ENCODE data around the gene SDC3.
"Not testable (repeated sequence)": the region's sequence is repeated elsewhere in the genome, so short reads cannot be mapped to it uniquely, and the experiment has no call there.

SDC3 gene, protein sequence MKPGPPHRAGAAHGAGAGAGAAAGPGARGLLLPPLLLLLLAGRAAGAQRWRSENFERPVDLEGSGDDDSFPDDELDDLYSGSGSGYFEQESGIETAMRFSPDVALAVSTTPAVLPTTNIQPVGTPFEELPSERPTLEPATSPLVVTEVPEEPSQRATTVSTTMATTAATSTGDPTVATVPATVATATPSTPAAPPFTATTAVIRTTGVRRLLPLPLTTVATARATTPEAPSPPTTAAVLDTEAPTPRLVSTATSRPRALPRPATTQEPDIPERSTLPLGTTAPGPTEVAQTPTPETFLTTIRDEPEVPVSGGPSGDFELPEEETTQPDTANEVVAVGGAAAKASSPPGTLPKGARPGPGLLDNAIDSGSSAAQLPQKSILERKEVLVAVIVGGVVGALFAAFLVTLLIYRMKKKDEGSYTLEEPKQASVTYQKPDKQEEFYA

GRCh38 chr1:30908696-30909364, at the start of gene SDC3:
TSS of gene SDC3 (minus strand) at chr1:30908758. CDS start at chr1:30908586, 172 bp downstream.
- H3K27me3 ChIP-seq (ENCODE audit: control insufficient read depth, insufficient read depth, low read length) = peaks cover 9% of the 10 kb centered on the region
- H3K4me3 ChIP-seq (ENCODE audit: low read length) = peak within 1 kb of the TSS; percentile 14
- H3K36me3 ChIP-seq (ENCODE audit: control insufficient read depth, insufficient read depth, low read length) = no peaks in the 10 kb centered on the region
- H3K4me1 ChIP-seq (ENCODE audit: control insufficient read depth, insufficient read depth, low read length) = peaks cover 27% of the 10 kb centered on the region
- H3K9ac ChIP-seq (ENCODE audit: low read length) = peak within 1 kb of the TSS; percentile 69
- no peaks in the 10 kb centered on the region for H3K9me3 ChIP-seq (ENCODE audit: control insufficient read depth, low read length)

DNA sequence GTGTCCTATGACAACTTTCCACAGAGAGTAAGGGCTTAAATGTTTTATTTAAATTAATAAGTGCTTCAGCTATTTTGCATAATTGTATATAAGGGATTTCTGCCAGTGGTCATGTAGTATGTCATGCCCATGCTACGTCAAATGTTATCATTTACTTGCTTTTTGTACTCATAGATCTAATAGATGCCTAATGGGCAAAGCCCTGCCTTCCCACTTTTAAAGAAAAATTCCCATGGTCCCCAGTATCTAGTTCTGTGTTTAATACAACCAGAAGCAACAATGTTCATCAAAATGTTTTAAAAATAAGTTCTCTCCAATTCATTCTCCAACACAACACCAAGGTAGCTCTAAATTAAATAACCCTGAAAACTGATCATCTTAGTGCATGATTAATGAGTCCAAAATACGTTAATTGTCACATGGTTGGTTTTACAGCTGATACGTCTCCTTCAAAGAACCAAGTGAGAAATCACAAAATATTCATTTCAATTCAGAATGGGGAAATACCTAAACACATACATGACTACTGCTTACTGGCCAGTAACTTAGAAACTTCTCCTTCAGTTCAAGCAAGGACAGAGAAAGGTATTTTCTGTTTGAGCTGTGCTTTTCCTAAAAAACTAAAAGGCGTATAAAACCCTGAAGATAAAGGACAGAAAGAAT, 49.1 kb upstream of the SDC3 start:
- H3K9ac ChIP-seq (ENCODE audit: low read length) = no peak overlapping the region
- H3K9me3 ChIP-seq (ENCODE audit: control insufficient read depth, low read length) = no peaks in the 10 kb centered on the region
- peaks cover 5% of the 10 kb centered on the region for H3K36me3 ChIP-seq (ENCODE audit: control insufficient read depth, insufficient read depth, low read length)
- no peaks in the 10 kb centered on the region for H3K27me3 ChIP-seq (ENCODE audit: control insufficient read depth, insufficient read depth, low read length)
- H3K4me3 ChIP-seq (ENCODE audit: low read length) = no peak overlapping the region
- H3K4me1 ChIP-seq (ENCODE audit: control insufficient read depth, insufficient read depth, low read length) = no peaks in the 10 kb centered on the region

GRCh38 chr1:30955448-30956015, 47.0 kb upstream of the SDC3 start:
- peaks cover 13% of the 10 kb centered on the region for H3K36me3 ChIP-seq (ENCODE audit: control insufficient read depth, insufficient read depth, low read length)
- H3K9ac ChIP-seq (ENCODE audit: low read length) = no peak overlapping the region
- no peaks in the 10 kb centered on the region for H3K9me3 ChIP-seq (ENCODE audit: control insufficient read depth, low read length)
- H3K27me3 ChIP-seq (ENCODE audit: control insufficient read depth, insufficient read depth, low read length) = no peaks in the 10 kb centered on the region
- H3K4me1 ChIP-seq (ENCODE audit: control insufficient read depth, insufficient read depth, low read length) = no peaks in the 10 kb centered on the region
- H3K4me3 ChIP-seq (ENCODE audit: low read length) = no peak overlapping the region

GRCh38 chr1:30953685-30954084, 45.1 kb upstream of the SDC3 start:
- Histone ChIP-seq H3K4me3 (ENCODE audit: low read length) (no peak overlapping the region), H3K27me3 (ENCODE audit: control insufficient read depth, insufficient read depth, low read length) (no peaks in the 10 kb centered on the region), H3K36me3 (ENCODE audit: control insufficient read depth, insufficient read depth, low read length) (peaks cover 13% of the 10 kb centered on the region), H3K9ac (ENCODE audit: low read length) (no peak overlapping the region), H3K4me1 (ENCODE audit: control insufficient read depth, insufficient read depth, low read length) (no peaks in the 10 kb centered on the region), H3K9me3 (ENCODE audit: control insufficient read depth, low read length) (no peaks in the 10 kb centered on the region)

DNA sequence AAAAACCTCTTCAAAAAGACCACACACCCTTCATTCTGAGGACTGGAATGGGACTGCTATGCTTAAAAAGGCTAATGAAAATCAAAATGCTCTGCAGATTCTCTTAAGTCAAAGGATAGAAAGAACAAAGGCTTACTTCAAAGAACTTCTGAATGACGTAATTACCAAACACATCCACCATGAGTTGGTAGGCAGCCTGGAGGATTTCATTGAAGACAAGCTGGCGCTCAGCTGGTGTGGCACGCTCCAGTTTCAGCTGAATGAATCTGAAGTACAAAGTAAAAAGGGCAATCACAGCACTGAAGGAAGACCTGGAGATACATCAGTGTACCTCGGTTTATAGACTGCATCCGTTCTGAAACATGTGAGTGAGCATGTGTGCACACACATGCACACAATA, 43.5 kb upstream of the SDC3 start:
- no peaks in the 10 kb centered on the region for H3K27me3 ChIP-seq (ENCODE audit: control insufficient read depth, insufficient read depth, low read length)
- no peaks in the 10 kb centered on the region for H3K4me1 ChIP-seq (ENCODE audit: control insufficient read depth, insufficient read depth, low read length)
- H3K4me3 ChIP-seq (ENCODE audit: low read length) = no peak overlapping the region
- peaks cover 18% of the 10 kb centered on the region for H3K36me3 ChIP-seq (ENCODE audit: control insufficient read depth, insufficient read depth, low read length)
- H3K9ac ChIP-seq (ENCODE audit: low read length) = no peak overlapping the region
- H3K9me3 ChIP-seq (ENCODE audit: control insufficient read depth, low read length) = no peaks in the 10 kb centered on the region

GRCh38 chr1:30950700-30951099, 42.1 kb upstream of the SDC3 start:
- Histone ChIP-seq H3K9ac (ENCODE audit: low read length) (no peak overlapping the region), H3K27me3 (ENCODE audit: control insufficient read depth, insufficient read depth, low read length) (no peaks in the 10 kb centered on the region), H3K9me3 (ENCODE audit: control insufficient read depth, low read length) (no peaks in the 10 kb centered on the region), H3K4me1 (ENCODE audit: control insufficient read depth, insufficient read depth, low read length) (no peaks in the 10 kb centered on the region), H3K4me3 (ENCODE audit: low read length) (no peak overlapping the region), H3K36me3 (ENCODE audit: control insufficient read depth, insufficient read depth, low read length) (peaks cover 18% of the 10 kb centered on the region)

DNA sequence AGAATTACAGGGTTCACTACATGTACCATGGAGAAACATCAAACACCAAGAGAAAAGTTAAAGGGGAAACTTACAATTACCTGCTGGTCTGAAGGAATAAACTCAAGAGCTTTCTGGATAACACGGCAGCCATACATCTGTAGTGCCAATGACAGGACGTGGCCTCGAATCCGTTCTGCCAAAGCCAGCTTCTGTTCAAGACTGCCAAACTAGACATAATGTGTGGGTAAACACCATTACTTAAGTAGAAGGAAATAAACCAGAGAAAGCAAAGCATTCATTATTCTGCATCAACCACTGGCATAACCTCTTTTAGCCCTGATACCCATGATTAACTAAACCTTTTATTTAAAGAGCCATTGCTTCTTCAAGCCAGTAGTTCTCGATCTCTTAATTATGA, 41.5 kb upstream of the SDC3 start:
- Histone ChIP-seq H3K27me3 (ENCODE audit: control insufficient read depth, insufficient read depth, low read length) (no peaks in the 10 kb centered on the region), H3K4me3 (ENCODE audit: low read length) (no peak overlapping the region), H3K9me3 (ENCODE audit: control insufficient read depth, low read length) (no peaks in the 10 kb centered on the region), H3K9ac (ENCODE audit: low read length) (no peak overlapping the region), H3K36me3 (ENCODE audit: control insufficient read depth, insufficient read depth, low read length) (peaks cover 18% of the 10 kb centered on the region), H3K4me1 (ENCODE audit: control insufficient read depth, insufficient read depth, low read length) (no peaks in the 10 kb centered on the region)

DNA sequence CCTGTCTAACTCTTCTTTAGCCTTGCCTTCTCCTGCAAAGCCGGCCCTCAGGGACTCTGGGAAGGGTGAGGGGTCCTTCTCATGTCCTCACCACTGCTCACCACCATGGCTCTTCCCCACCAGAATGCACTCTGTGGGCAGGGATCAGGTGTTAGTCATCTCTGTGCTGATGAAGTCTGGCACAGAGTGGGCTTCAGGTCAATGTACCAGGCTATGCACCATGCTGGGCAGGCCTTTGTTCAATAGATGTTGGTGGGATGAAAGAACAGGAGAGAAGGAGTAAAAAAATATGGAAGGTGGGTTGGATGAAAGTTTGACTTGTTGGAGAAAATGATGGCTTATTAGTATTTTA, 40.9 kb upstream of the SDC3 start:
- not testable (repeated sequence) for H3K9ac ChIP-seq (ENCODE audit: low read length); H3K9me3 ChIP-seq (ENCODE audit: control insufficient read depth, low read length); H3K27me3 ChIP-seq (ENCODE audit: control insufficient read depth, insufficient read depth, low read length); H3K4me3 ChIP-seq (ENCODE audit: low read length); H3K4me1 ChIP-seq (ENCODE audit: control insufficient read depth, insufficient read depth, low read length)
- H3K36me3 ChIP-seq (ENCODE audit: control insufficient read depth, insufficient read depth, low read length) = peaks cover 18% of the 10 kb centered on the region

- not testable (repeated sequence) for H3K4me1 ChIP-seq (ENCODE audit: control insufficient read depth, insufficient read depth, low read length); H3K9me3 ChIP-seq (ENCODE audit: control insufficient read depth, low read length); H3K4me3 ChIP-seq (ENCODE audit: low read length); H3K9ac ChIP-seq (ENCODE audit: low read length); H3K27me3 ChIP-seq (ENCODE audit: control insufficient read depth, insufficient read depth, low read length)
- peaks cover 18% of the 10 kb centered on the region for H3K36me3 ChIP-seq (ENCODE audit: control insufficient read depth, insufficient read depth, low read length)
Observed at GRCh38 chr1:30948813-30949486, 40.4 kb upstream of the SDC3 start.

- Histone ChIP-seq H3K9me3 (ENCODE audit: control insufficient read depth, low read length) (no peaks in the 10 kb centered on the region), H3K4me1 (ENCODE audit: control insufficient read depth, insufficient read depth, low read length) (no peaks in the 10 kb centered on the region), H3K9ac (ENCODE audit: low read length) (no peak overlapping the region), H3K36me3 (ENCODE audit: control insufficient read depth, insufficient read depth, low read length) (peaks cover 17% of the 10 kb centered on the region), H3K27me3 (ENCODE audit: control insufficient read depth, insufficient read depth, low read length) (no peaks in the 10 kb centered on the region), H3K4me3 (ENCODE audit: low read length) (no peak overlapping the region)
Observed at GRCh38 chr1:30948278-30948677, 39.7 kb upstream of the SDC3 start.

GRCh38 chr1:30947212-30947611, 38.7 kb upstream of the SDC3 start:
- H3K9ac ChIP-seq (ENCODE audit: low read length) = no peak overlapping the region

More at GRCh38 chr1:30947212-30947611, 38.7 kb upstream of the SDC3 start:
- Histone ChIP-seq H3K36me3 (ENCODE audit: control insufficient read depth, insufficient read depth, low read length) (peaks cover 18% of the 10 kb centered on the region), H3K9me3 (ENCODE audit: control insufficient read depth, low read length) (no peaks in the 10 kb centered on the region), H3K4me1 (ENCODE audit: control insufficient read depth, insufficient read depth, low read length) (no peaks in the 10 kb centered on the region), H3K27me3 (ENCODE audit: control insufficient read depth, insufficient read depth, low read length) (no peaks in the 10 kb centered on the region), H3K4me3 (ENCODE audit: low read length) (no peak overlapping the region)
